PFSK-1 (cell line): ENCODE data around the gene ZYX.

ENCODE experiments used
- FOXP2 ChIP-seq: optimal IDR thresholded peaks from 2 replicates; pipeline ENCODE3; 2011; ENCODE audit warnings: borderline replicate concordance, control low read depth, inconsistent platforms; ENCODE audit not compliant: insufficient read depth; ENCODE audit errors: extremely low read length, extremely low read depth
- POLR2AphosphoS5 ChIP-seq: IDR thresholded peaks from 2 replicates; pipeline ENCODE4 v1.6.1; 2012; ENCODE audit warnings: low read depth, mild to moderate bottlenecking, control low read depth, low read length, moderate library complexity
- SIN3A ChIP-seq: IDR thresholded peaks from 2 replicates; pipeline ENCODE4 v1.6.1; 2012; ENCODE audit warnings: mild to moderate bottlenecking, low read length, moderate library complexity, borderline replicate concordance; ENCODE audit not compliant: insufficient read depth
- TAF1 ChIP-seq: IDR thresholded peaks from 2 replicates; pipeline ENCODE4 v1.6.1; 2012; ENCODE audit warnings: low read length, control low read depth, borderline replicate concordance; ENCODE audit not compliant: insufficient read depth
- TF ChIP-seq, protein P1 (sequence below), 2 experiments: IDR thresholded peaks; 2 replicates each; pipeline versions ENCODE4 v1.6.1 to v1.8.0; 2011 to 2012; ENCODE audit warnings: low read depth in 2 of 2, low read length in 2 of 2, control low read depth in 1 of 2, inconsistent platforms in 1 of 2, mild to moderate bottlenecking in 1 of 2, moderate library complexity in 1 of 2; ENCODE audit not compliant: insufficient read depth in 1 of 2

Gene ZYX

GRCh38 chr7:143356414-143357050, 24.6 kb upstream of the ZYX start:
- TF ChIP-seq SIN3A = no peak
- no peak for TF ChIP-seq TAF1

- TF ChIP-seq FOXP2 (no peak), POLR2AphosphoS5 (no peak), TAF1 (no peak), SIN3A (no peak)
- TF ChIP-seq, protein P1, sequence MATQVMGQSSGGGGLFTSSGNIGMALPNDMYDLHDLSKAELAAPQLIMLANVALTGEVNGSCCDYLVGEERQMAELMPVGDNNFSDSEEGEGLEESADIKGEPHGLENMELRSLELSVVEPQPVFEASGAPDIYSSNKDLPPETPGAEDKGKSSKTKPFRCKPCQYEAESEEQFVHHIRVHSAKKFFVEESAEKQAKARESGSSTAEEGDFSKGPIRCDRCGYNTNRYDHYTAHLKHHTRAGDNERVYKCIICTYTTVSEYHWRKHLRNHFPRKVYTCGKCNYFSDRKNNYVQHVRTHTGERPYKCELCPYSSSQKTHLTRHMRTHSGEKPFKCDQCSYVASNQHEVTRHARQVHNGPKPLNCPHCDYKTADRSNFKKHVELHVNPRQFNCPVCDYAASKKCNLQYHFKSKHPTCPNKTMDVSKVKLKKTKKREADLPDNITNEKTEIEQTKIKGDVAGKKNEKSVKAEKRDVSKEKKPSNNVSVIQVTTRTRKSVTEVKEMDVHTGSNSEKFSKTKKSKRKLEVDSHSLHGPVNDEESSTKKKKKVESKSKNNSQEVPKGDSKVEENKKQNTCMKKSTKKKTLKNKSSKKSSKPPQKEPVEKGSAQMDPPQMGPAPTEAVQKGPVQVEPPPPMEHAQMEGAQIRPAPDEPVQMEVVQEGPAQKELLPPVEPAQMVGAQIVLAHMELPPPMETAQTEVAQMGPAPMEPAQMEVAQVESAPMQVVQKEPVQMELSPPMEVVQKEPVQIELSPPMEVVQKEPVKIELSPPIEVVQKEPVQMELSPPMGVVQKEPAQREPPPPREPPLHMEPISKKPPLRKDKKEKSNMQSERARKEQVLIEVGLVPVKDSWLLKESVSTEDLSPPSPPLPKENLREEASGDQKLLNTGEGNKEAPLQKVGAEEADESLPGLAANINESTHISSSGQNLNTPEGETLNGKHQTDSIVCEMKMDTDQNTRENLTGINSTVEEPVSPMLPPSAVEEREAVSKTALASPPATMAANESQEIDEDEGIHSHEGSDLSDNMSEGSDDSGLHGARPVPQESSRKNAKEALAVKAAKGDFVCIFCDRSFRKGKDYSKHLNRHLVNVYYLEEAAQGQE (IDR thresholded peaks at IDR 0.05; ENCODE audit: insufficient read depth in 1 of 2, low read depth in 2 of 2, low read length in 2 of 2) = no peak
Observed at GRCh38 chr7:143358626-143359025, 22.5 kb upstream of the ZYX start.

- TF ChIP-seq POLR2AphosphoS5 (no peak), TAF1 (no peak), SIN3A (no peak), FOXP2 (no peak)
- TF ChIP-seq, protein P1 (IDR thresholded peaks at IDR 0.05; ENCODE audit: insufficient read depth in 1 of 2, low read depth in 2 of 2, low read length in 2 of 2) = no peak
Observed at GRCh38 chr7:143359771-143360353, 21.3 kb upstream of the ZYX start.

DNA sequence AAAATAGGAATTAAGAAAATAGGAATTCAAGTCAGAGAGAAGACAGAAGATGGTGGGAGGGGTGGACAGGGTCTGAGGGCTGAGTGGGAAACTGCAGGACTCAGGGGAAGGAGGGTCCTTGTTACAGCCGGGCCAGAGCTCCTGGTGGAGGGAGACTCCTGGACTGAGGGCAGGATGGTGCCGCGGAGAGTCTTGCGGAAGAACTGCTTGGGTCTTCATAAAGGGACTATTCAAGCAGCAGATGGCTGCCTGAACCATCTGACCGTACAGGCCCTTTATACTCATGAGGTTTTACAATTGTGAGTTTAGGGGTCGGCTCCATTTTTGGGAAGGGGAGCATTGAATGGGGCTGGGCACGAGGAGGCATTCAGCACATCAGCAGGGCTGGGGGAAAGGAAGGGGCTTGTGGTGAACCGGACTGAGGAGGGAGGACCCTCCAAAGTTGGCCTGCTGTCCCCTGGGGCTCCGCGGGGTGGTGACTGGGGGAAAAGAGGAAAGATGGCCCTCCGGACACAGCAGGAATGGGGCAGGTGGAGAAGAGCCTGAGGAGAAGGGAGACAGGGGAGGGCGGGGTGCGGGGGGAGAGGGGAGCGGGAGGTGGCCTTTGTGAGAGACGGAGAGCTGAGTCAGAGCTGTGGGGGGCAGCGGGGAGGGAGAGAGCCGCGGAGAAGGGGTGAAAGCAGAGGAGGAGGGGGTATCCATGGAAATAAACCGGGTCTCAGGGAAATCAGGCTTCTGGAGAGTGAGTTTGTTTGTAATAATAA, 20.2 kb upstream of the ZYX start:
- no peak for TF ChIP-seq POLR2AphosphoS5
- no peak for TF ChIP-seq FOXP2
- TF ChIP-seq SIN3A = no peak
- no peak for TF ChIP-seq TAF1

DNA sequence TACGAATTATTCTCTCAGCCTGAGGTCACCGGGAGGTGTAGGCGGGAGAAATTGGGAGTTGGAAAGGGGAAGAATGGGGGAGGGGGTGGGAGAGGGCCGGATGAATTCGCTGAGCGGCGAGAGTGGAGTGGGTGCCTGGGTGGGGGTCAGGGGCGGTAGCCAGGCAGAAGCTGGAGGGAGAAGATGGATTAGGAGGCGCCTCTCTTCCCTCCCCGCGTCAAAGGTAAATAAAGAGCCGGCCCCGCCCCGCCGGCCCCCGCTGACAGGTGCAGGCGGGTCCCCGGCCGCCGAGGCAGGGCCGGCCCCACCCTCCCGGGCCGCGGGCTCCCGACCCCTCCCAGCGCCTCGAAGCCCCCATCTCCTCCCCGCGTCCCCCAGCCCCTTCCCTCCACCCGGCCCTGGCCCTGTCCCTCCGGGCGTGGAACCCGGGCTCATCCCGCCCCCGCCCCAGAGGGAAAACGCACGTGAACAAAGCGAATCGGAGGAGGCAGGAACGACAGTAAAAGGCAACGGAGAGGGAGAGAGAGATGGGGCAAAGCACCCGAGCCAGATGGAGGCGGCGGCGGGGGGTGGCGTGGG, 19.5 kb upstream of the ZYX start:
- TF ChIP-seq SIN3A (no peak), FOXP2 (no peak), POLR2AphosphoS5 (no peak), TAF1 (no peak)
- TF ChIP-seq, protein P1 (IDR thresholded peaks at IDR 0.05; ENCODE audit: insufficient read depth in 1 of 2, low read depth in 2 of 2, low read length in 2 of 2) = no peak
